Measurements from ENCODE around the gene PPWD1. TPM values are rescaled to one million over a fixed set of nuclear protein-coding genes. Genes with fewer than 3 reads are reported as not detected.

Gene PPWD1
- 6.0 and 6.9 TPM in 2 replicates for polyA plus RNA-seq (2012; rRNA removed)
- polyA plus RNA-seq (2012; cell fraction: cytosol; rRNA removed), result 5.5 and 8.4 TPM in 2 replicates
- polyA plus RNA-seq (2012; cell fraction: nucleus; rRNA removed), result 14.1 and 32.7 TPM in 2 replicates

- 1% methylated on average over 48 of the region's 54 CpGs for WGBS (ENCODE audit: low lambda C conversion rate)
- peak; percentile 89 for DNase-seq
- peak within 1 kb of the TSS; percentile 94 to 97 for H3K4me3 ChIP-seq (ENCODE audit: low read depth in 2 of 2, low read length in 1 of 2)
- H3K9me3 ChIP-seq, result no peaks in the 10 kb centered on the region
- peak within 1 kb of the TSS; percentile 90 to 97 for H3K27ac ChIP-seq (ENCODE audit: low read depth in 2 of 2, low read length in 1 of 2)
- peak within 1 kb of the TSS; percentile 78 for H3K4me2 ChIP-seq
- H2AFZ ChIP-seq (ENCODE audit: low read depth), result peak within 1 kb of the TSS; percentile 97
- peaks cover 0 to 10% of the 10 kb centered on the region in 2 experiments; a peak in 1 of 4 replicates for H3K4me1 ChIP-seq (ENCODE audit: control insufficient read depth in 1 of 2, insufficient read depth in 2 of 2, low read depth in 1 of 2, low read length in 1 of 2)
- H3K27me3 ChIP-seq (ENCODE audit: insufficient read depth), result no peaks in the 10 kb centered on the region
- H3K9me2 ChIP-seq, result no peaks in the 10 kb centered on the region
- H3K36me3 ChIP-seq (replicated peaks in 1 of 2; ENCODE audit: control insufficient read depth in 1 of 2, insufficient read depth in 2 of 2, low read length in 1 of 2), result peaks cover 9 to 26% of the 10 kb centered on the region in 2 experiments
- CTCF ChIA-PET, result interaction anchor here (0.9 kb wide), 1 partner anchor 9 kb away, joined by 3 read pairs; no protein-coding TSS in a partner anchor
- H3F3A ChIP-seq (replicated peaks; ENCODE audit: insufficient read depth), result peaks cover 9% of the 10 kb centered on the region
- POLR2A ChIA-PET, result interaction anchor here (0.5 to 1.3 kb wide), 4 partner anchors 9 to 1429 kb away, joined by 3 to 7 read pairs (median 4); no protein-coding TSS in a partner anchor
- peaks cover 87% of the 10 kb centered on the region for H3K79me2 ChIP-seq (ENCODE audit: insufficient read depth)
- H4K20me1 ChIP-seq (ENCODE audit: insufficient read depth), result no peaks in the 10 kb centered on the region
- H3K9ac ChIP-seq, result peak within 1 kb of the TSS; percentile 82
- 0 out of 2 replicates have a peak, but pooled peaks have one; percentile 46 for TF ChIP-seq MAX (IDR thresholded peaks at IDR 0.05; ENCODE audit: low read depth)
- TF ChIP-seq TEAD4 (IDR thresholded peaks at IDR 0.05; ENCODE audit: borderline replicate concordance, insufficient read depth), result no peak
- no peak for TF ChIP-seq USF1 (IDR thresholded peaks at IDR 0.05; ENCODE audit: borderline replicate concordance, low read depth)
- TF ChIP-seq SIN3A (IDR thresholded peaks at IDR 0.05; ENCODE audit: borderline replicate concordance, low read depth, low read length), result peak; percentile 81
- TF ChIP-seq IRF3 (IDR thresholded peaks at IDR 0.05; ENCODE audit: low read depth, low read length), result peak; percentile 80
- peak; percentile 86 for TF ChIP-seq POLR2AphosphoS5 (IDR thresholded peaks at IDR 0.05; ENCODE audit: low read depth, low read length)
- TF ChIP-seq RXRA (IDR thresholded peaks at IDR 0.05; ENCODE audit: borderline replicate concordance, low read depth), result no peak
- no peak for TF ChIP-seq CTCF (IDR thresholded peaks at IDR 0.05)
- peak; percentile 65 for TF ChIP-seq NRF1 (IDR thresholded peaks at IDR 0.05; ENCODE audit: low read depth, low read length)
- no peak for TF ChIP-seq NFIC (IDR thresholded peaks at IDR 0.05; ENCODE audit: borderline replicate concordance)
- TF ChIP-seq EP300 (IDR thresholded peaks at IDR 0.05; ENCODE audit: borderline replicate concordance in 1 of 2, low read depth in 1 of 2, low read length in 1 of 2), result no peak
- no peak for TF ChIP-seq MEF2A (IDR thresholded peaks at IDR 0.05; ENCODE audit: borderline replicate concordance, low read depth)
- no peak for TF ChIP-seq ZBTB33 (IDR thresholded peaks at IDR 0.05; ENCODE audit: borderline replicate concordance, low read depth)
- no peak for TF ChIP-seq EZH2phosphoT487 (IDR thresholded peaks at IDR 0.05; ENCODE audit: borderline replicate concordance, low read depth)
- TF ChIP-seq REST (IDR thresholded peaks at IDR 0.05; ENCODE audit: low read depth, low read length), result peak; percentile 11; the same call in 1 of the 2 replicates
- TF ChIP-seq FOXJ3 (CRISPR knock-in tag; IDR thresholded peaks at IDR 0.05), result no peak
- TF ChIP-seq ELF1 (IDR thresholded peaks at IDR 0.05), result no peak; the same call in 1 of the 2 replicates
- peak; percentile 92 for TF ChIP-seq MXI1 (IDR thresholded peaks at IDR 0.05; ENCODE audit: low read depth, low read length)
- peak; percentile 97 for TF ChIP-seq YY1 (IDR thresholded peaks at IDR 0.05; ENCODE audit: low read depth)
- TF ChIP-seq CHD2 (IDR thresholded peaks at IDR 0.05; ENCODE audit: low read length, partially characterized antibody), result peak; percentile 57
Observed at GRCh38 chr5:65562731-65563701, at the start of gene PPWD1, which contains the start of gene CENPK. Gene PPWD1, plus strand, starts transcription at chr5:65563296. Its CDS starts 15 bp downstream, at chr5:65563311. Gene CENPK, minus strand, starts transcription at chr5:65563168. Its CDS starts 8,261 bp downstream, at chr5:65554907.
